AG09319 (cell line): ENCODE measurements around the gene ESPL1.

Experiments
- DNase-seq: peaks from one replicate; pipeline ENCODE4 v3.0.0-alpha.2; 2010; ENCODE audit warnings: low read depth; ENCODE audit errors: extremely low read depth
- CTCF ChIP-seq: IDR thresholded peaks from 2 replicates; pipeline ENCODE4 v1.5.1; 2011; ENCODE audit warnings: low read depth, mild to moderate bottlenecking, inconsistent platforms, low read length, moderate library complexity

Gene ESPL1

DNA sequence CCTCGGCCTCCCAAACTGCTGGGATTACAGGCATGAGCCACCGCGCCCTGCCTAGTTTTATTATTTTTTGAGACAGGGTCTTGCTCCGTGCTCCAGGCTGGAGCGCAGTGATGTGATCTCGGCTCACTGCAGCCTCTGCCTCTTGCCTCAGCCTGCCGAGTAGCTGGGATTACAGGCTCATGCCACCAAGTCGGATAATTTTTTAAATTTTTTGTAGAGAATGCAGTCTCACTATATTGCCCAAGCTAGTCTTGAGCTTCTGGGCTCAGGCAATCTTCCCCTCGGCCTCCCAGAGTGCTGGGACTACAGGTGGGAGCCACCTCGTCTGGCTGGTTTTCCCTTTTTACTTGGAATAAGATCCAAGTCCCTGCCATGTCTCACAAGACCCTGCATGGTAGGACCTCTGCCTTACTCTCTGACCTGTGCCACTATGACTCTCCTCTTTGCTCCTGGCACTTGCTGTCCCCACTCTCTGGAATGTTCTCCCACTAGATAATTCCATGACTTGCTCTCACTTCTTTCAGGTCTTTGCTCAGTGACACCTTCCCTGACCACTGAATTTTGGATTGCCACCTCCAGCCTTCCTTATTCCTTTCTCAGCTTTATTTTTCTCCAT is 28.3 kb upstream of the ESPL1 start:
- DNase-seq, result no peak
- TF ChIP-seq CTCF, result no peak

GRCh38 chr12:53241623-53242412 is 26.3 kb upstream of the ESPL1 start:
- no peak for DNase-seq

GRCh38 chr12:53244337-53244736 is 23.8 kb upstream of the ESPL1 start:
- DNase-seq, result no peak
- no peak for TF ChIP-seq CTCF

More at GRCh38 chr12:53241623-53242412, 26.3 kb upstream of the ESPL1 start:
- no peak for TF ChIP-seq CTCF

- TF ChIP-seq CTCF, result no peak
- no peak for DNase-seq
Observed at GRCh38 chr12:53245286-53245685, 22.8 kb upstream of the ESPL1 start.

- TF ChIP-seq CTCF, result peak; percentile 48
- DNase-seq, result peak; percentile 27
Observed at GRCh38 chr12:53251477-53252348, 16.4 kb upstream of the ESPL1 start.

GRCh38 chr12:53252349-53252916 is 15.7 kb upstream of the ESPL1 start:
- DNase-seq, result no peak
- no peak for TF ChIP-seq CTCF
